GM10248 (cell line): ENCODE results near the gene APPL2.

ENCODE experiments used
- CTCF ChIA-PET: fragments of 300-600 bp; sonication (Branson Sonifier 250); formaldehyde crosslinking; extraction: SDS; loops from one replicate; lab custom pipeline; 2021; ENCODE audit warnings: antibody characterized with exemption; lab: Yijun Ruan, JAX
- POLR2A ChIA-PET: fragments of 350-650 bp; sonication (Branson Sonifier 250); formaldehyde crosslinking; extraction: SDS; loops from one replicate; lab custom pipeline; 2020; ENCODE audit warnings: antibody characterized with exemption; lab: Yijun Ruan, JAX
- DNase-seq: peaks from one replicate; pipeline ENCODE4 v3.0.0; 2012; ENCODE audit errors: extremely low spot score
- CTCF ChIP-seq: IDR thresholded peaks from 2 replicates; pipeline ENCODE4 v1.5.1; 2012; ENCODE audit warnings: mild to moderate bottlenecking, low read depth; ENCODE audit errors: extremely low read depth, missing control alignments, control extremely low read depth

The APPL2 gene

GRCh38 chr12:105204916-105205315 lies 31.1 kb downstream of the APPL2 start:
- CTCF ChIA-PET: interaction anchor here (1.0 to 1.6 kb wide), 2 partner anchors 28 to 178 kb away, joined by 3 to 4 read pairs; no protein-coding TSS in a partner anchor
- POLR2A ChIA-PET: interaction anchor here (0.7 kb wide), 1 partner anchor 31 kb away, joined by 3 read pairs; no protein-coding TSS in a partner anchor
- TF ChIP-seq CTCF: no peak
- no peak for DNase-seq

GRCh38 chr12:105204127-105204526 lies 31.8 kb downstream of the APPL2 start:
- TF ChIP-seq CTCF: no peak
- ChIA-PET CTCF (interaction anchor here (1.3 kb wide), 1 partner anchor 14 kb away, joined by 4 read pairs; no protein-coding TSS in a partner anchor), POLR2A (no interaction called here)
- DNase-seq: no peak

- CTCF ChIA-PET: interaction anchor here (1.0 kb wide), 1 partner anchor 34 kb away, joined by 3 read pairs; the partner anchor contains the start of gene APPL2
Observed at GRCh38 chr12:105202202-105202601, 33.8 kb downstream of the APPL2 start.

GRCh38 chr12:105201299-105201698 lies 34.7 kb downstream of the APPL2 start:
- no peak for TF ChIP-seq CTCF
- DNase-seq: no peak
- POLR2A ChIA-PET: no interaction called here
- CTCF ChIA-PET: interaction anchor here (1.0 kb wide), 1 partner anchor 35 kb away, joined by 3 read pairs; the partner anchor contains the start of gene APPL2

More at GRCh38 chr12:105202202-105202601, 33.8 kb downstream of the APPL2 start:
- TF ChIP-seq CTCF: no peak
- POLR2A ChIA-PET: no interaction called here
- DNase-seq: no peak

- CTCF ChIA-PET: no interaction called here
- DNase-seq: no peak
- POLR2A ChIA-PET: no interaction called here
- no peak for TF ChIP-seq CTCF
Observed at GRCh38 chr12:105200385-105200784, 35.6 kb downstream of the APPL2 start.

GRCh38 chr12:105198961-105199360 lies 37.0 kb downstream of the APPL2 start:
- DNase-seq: no peak
- CTCF ChIA-PET: no interaction called here
- TF ChIP-seq CTCF: no peak
- POLR2A ChIA-PET: no interaction called here

GRCh38 chr12:105196090-105196489 lies 39.9 kb downstream of the APPL2 start:
- CTCF ChIA-PET: no interaction called here
- DNase-seq: no peak
- no peak for TF ChIP-seq CTCF
- POLR2A ChIA-PET: no interaction called here
